MM.1S (cell line): ENCODE measurements around the gene DVL2.

Experiments
- DNase-seq: peaks from one replicate; pipeline ENCODE4 v3.0.0-alpha.2; 2015
- H2AFZ ChIP-seq: fragments of 300-600 bp; sonication (generic); 2 replicates; pipeline ENCODE4 v1.6.0; 2016; ENCODE audit warnings: antibody characterized with exemption, low read length
- H3F3A ChIP-seq: fragments of 300-600 bp; sonication (generic); 2 replicates; pipeline ENCODE4 v1.6.1; 2016; ENCODE audit warnings: mild to moderate bottlenecking, antibody characterized with exemption, low read length, moderate library complexity, mixed read lengths; ENCODE audit not compliant: insufficient read depth
- H3K27ac ChIP-seq: fragments of 300-600 bp; sonication (generic); 2 replicates; pipeline ENCODE4 v1.5.1; 2016; ENCODE audit warnings: mild to moderate bottlenecking, low read length
- H3K27me3 ChIP-seq: fragments of 300-600 bp; sonication (generic); replicated peaks from 2 replicates; pipeline ENCODE4 v1.6.0; 2016; ENCODE audit warnings: low read length; ENCODE audit not compliant: insufficient read depth
- H3K36me3 ChIP-seq: fragments of 300-600 bp; sonication (generic); replicated peaks from 2 replicates; pipeline ENCODE4 v1.6.1; 2016; ENCODE audit warnings: mild to moderate bottlenecking, low read length, mixed read lengths; ENCODE audit not compliant: insufficient read depth
- H3K4me1 ChIP-seq: fragments of 300-600 bp; sonication (generic); 2 replicates; pipeline ENCODE4 v1.6.1; 2016; ENCODE audit warnings: low read length, mixed read lengths
- H3K4me2 ChIP-seq: fragments of 300-600 bp; sonication (generic); 2 replicates; pipeline ENCODE4 v1.6.0; 2016; ENCODE audit warnings: low read depth, low read length
- H3K4me3 ChIP-seq: fragments of 300-600 bp; sonication (generic); 2 replicates; pipeline ENCODE4 v1.5.1; 2016; ENCODE audit warnings: low read length, mixed read lengths
- H3K79me2 ChIP-seq: fragments of 300-600 bp; sonication (generic); 2 replicates; pipeline ENCODE4 v1.6.1; 2016; ENCODE audit warnings: mixed run types, low read length, mixed read lengths
- H3K9ac ChIP-seq: fragments of 300-600 bp; sonication (generic); 2 replicates; pipeline ENCODE4 v1.6.1; 2016; ENCODE audit warnings: low read length, mixed read lengths
- H3K9me2 ChIP-seq: fragments of 300-600 bp; sonication (generic); replicated peaks from 2 replicates; pipeline ENCODE4 v1.6.1; 2016; ENCODE audit warnings: mild to moderate bottlenecking, low read length, mixed read lengths; ENCODE audit not compliant: insufficient read depth
- H3K9me3 ChIP-seq: fragments of 300-600 bp; sonication (generic); replicated peaks from 2 replicates; pipeline ENCODE4 v1.6.1; 2016; ENCODE audit warnings: mild to moderate bottlenecking, low read length, mixed read lengths; ENCODE audit not compliant: insufficient read depth
- H4K20me1 ChIP-seq: fragments of 300-600 bp; sonication (generic); 2 replicates; pipeline ENCODE4 v1.6.1; 2016; ENCODE audit warnings: mild to moderate bottlenecking, low read length, moderate library complexity, mixed read lengths; ENCODE audit not compliant: insufficient read depth
- CTCF ChIP-seq: fragments of 300-600 bp; sonication (generic); IDR thresholded peaks from 2 replicates; pipeline ENCODE4 v1.5.1; 2016; ENCODE audit warnings: antibody characterized with exemption, low read length, mixed read lengths
- EZH2 ChIP-seq: fragments of 300-600 bp; sonication (generic); optimal IDR thresholded peaks from 2 replicates; pipeline ENCODE3; 2017; ENCODE audit warnings: low read depth, mild to moderate bottlenecking, antibody characterized with exemption, low read length, mixed read lengths
- EZH2phosphoT487 ChIP-seq: fragments of 300-600 bp; sonication (generic); IDR thresholded peaks from 2 replicates; pipeline ENCODE4 v1.6.1; 2018; ENCODE audit warnings: antibody characterized with exemption, low read length

Gene DVL2

GRCh38 chr17:7250695-7251627, 16.6 kb upstream of the DVL2 start:
- DNase-seq = no peak
- Histone ChIP-seq H2AFZ (no peak overlapping the region), H3F3A (peaks cover 6% of the 10 kb centered on the region), H3K9me2 (no peaks in the 10 kb centered on the region), H3K9ac (peak overlapping the region; percentile 99), H3K27me3 (no peaks in the 10 kb centered on the region), H3K9me3 (no peaks in the 10 kb centered on the region), H3K36me3 (0 out of 2 replicates have a peak, but pooled peaks cover 6% of the 10 kb centered on the region), H3K4me2 (peak overlapping the region; percentile 72), H3K27ac (peak overlapping the region; percentile 99; the same call in 1 of the 2 replicates), H3K79me2 (peaks cover 65% of the 10 kb centered on the region), H3K4me3 (peak overlapping the region; percentile 71), H3K4me1 (peaks cover 18% of the 10 kb centered on the region), H4K20me1 (no peaks in the 10 kb centered on the region)
- TF ChIP-seq EZH2phosphoT487 = no peak
- TF ChIP-seq CTCF = no peak
- TF ChIP-seq EZH2 = no peak

- H4K20me1 ChIP-seq = no peaks in the 10 kb centered on the region
- H3K4me1 ChIP-seq = peaks cover 18% of the 10 kb centered on the region
- DNase-seq = no peak
- peaks cover 68% of the 10 kb centered on the region for H3K79me2 ChIP-seq
- no peak for TF ChIP-seq EZH2
- no peak overlapping the region for H3K27ac ChIP-seq
- H3K4me3 ChIP-seq = peak overlapping the region; percentile 71
- peak overlapping the region; percentile 72 for H3K4me2 ChIP-seq
- H3K36me3 ChIP-seq = 0 out of 2 replicates have a peak, but pooled peaks cover 6% of the 10 kb centered on the region
- H3K9me3 ChIP-seq = no peaks in the 10 kb centered on the region
- peak overlapping the region; percentile 99; the same call in 1 of the 2 replicates for H3K9ac ChIP-seq
- H3F3A ChIP-seq = peaks cover 10% of the 10 kb centered on the region
- H3K27me3 ChIP-seq = no peaks in the 10 kb centered on the region
- no peak overlapping the region for H2AFZ ChIP-seq
- H3K9me2 ChIP-seq = no peaks in the 10 kb centered on the region
These were observed 15.5 kb upstream of the DVL2 start for GRCh38 chr17:7249830-7250229.

- H3K27me3 ChIP-seq = no peaks in the 10 kb centered on the region
- H3K27ac ChIP-seq = no peak overlapping the region
- H3K9me2 ChIP-seq = no peaks in the 10 kb centered on the region
- no peak overlapping the region for H3K4me2 ChIP-seq
- peaks cover 17% of the 10 kb centered on the region for H3F3A ChIP-seq
- H3K4me1 ChIP-seq = peaks cover 18% of the 10 kb centered on the region
- no peak overlapping the region for H2AFZ ChIP-seq
- no peak for DNase-seq
- 0 out of 2 replicates have a peak, but pooled peaks cover 3% of the 10 kb centered on the region for H3K36me3 ChIP-seq
- H3K9ac ChIP-seq = no peak overlapping the region
- H4K20me1 ChIP-seq = no peaks in the 10 kb centered on the region
- peaks cover 68% of the 10 kb centered on the region for H3K79me2 ChIP-seq
- H3K4me3 ChIP-seq = no peak overlapping the region
- no peaks in the 10 kb centered on the region for H3K9me3 ChIP-seq
- TF ChIP-seq EZH2phosphoT487 (no peak), EZH2 (no peak), CTCF (no peak)
These were observed 14.9 kb upstream of the DVL2 start for GRCh38 chr17:7249214-7249613.
